Type B pancreatic cell (in vitro differentiated cells): Measurements from ENCODE around the gene PIEZO1. TPM values are rescaled to one million over a fixed set of nuclear protein-coding genes. Genes with fewer than 3 reads are reported as not detected.

Experiments used
- DNase-seq: peaks from one replicate; pipeline ENCODE4 v3.0.0; 2021; ENCODE audit warnings: mixed read lengths; ENCODE audit not compliant: unreplicated experiment; ENCODE audit errors: extremely low spot score
- H3K27ac Mint-ChIP-seq: 2 replicates; pipeline ENCODE4 v1.8.0; 2021; ENCODE audit warnings: mild to moderate bottlenecking, mixed read lengths
- H3K27me3 Mint-ChIP-seq: 2 replicates; pipeline ENCODE4 v1.8.0; 2021; ENCODE audit warnings: mixed read lengths
- H3K36me3 Mint-ChIP-seq: 2 replicates; pipeline ENCODE4 v1.8.0; 2021; ENCODE audit warnings: mixed read lengths
- H3K4me1 Mint-ChIP-seq: one replicate; pipeline ENCODE4 v1.8.0; 2021; ENCODE audit warnings: mixed read lengths; ENCODE audit not compliant: unreplicated experiment
- H3K4me3 Mint-ChIP-seq: 2 replicates; pipeline ENCODE4 v1.8.0; 2021; ENCODE audit warnings: mild to moderate bottlenecking, mixed read lengths
- H3K9me3 Mint-ChIP-seq: 2 replicates; pipeline ENCODE4 v1.8.0; 2021; ENCODE audit warnings: mixed read lengths
- CTCF ChIP-seq: fragments of 200-600 bp; sonication (generic); conservative IDR thresholded peaks from 2 replicates; pipeline ENCODE4 v1.5.0; 2021; ENCODE audit warnings: antibody characterized with exemption, mild to moderate bottlenecking
- total RNA-seq: library from RNA; stranded (reverse); gene quantifications from 2 replicates; pipeline ENCODE4 v1.2.1, GENCODE V29; 2021; ENCODE audit warnings: low replicate concordance

PIEZO1 gene
- total RNA-seq, 1 donor from 2014 or later: 33.3 TPM

- no peaks in the 10 kb centered on the region for H3K9me3 Mint-ChIP-seq
- H3K4me1 Mint-ChIP-seq: no peaks in the 10 kb centered on the region
- H3K4me3 Mint-ChIP-seq: no peak overlapping the region
- no peaks in the 10 kb centered on the region for H3K27me3 Mint-ChIP-seq
- no peaks in the 10 kb centered on the region for H3K36me3 Mint-ChIP-seq
- H3K27ac Mint-ChIP-seq: no peak overlapping the region
- DNase-seq: peak; percentile 87
- peak; percentile 92 for TF ChIP-seq CTCF
Measured at GRCh38 chr16:88743693-88744576, 41.1 kb downstream of the PIEZO1 start.

- H3K36me3 Mint-ChIP-seq: no peaks in the 10 kb centered on the region
- DNase-seq: no peak
- no peaks in the 10 kb centered on the region for H3K4me1 Mint-ChIP-seq
- no peaks in the 10 kb centered on the region for H3K27me3 Mint-ChIP-seq
- TF ChIP-seq CTCF: no peak
- H3K4me3 Mint-ChIP-seq: no peak overlapping the region
- no peak overlapping the region for H3K27ac Mint-ChIP-seq
- no peaks in the 10 kb centered on the region for H3K9me3 Mint-ChIP-seq
Measured at GRCh38 chr16:88742896-88743605, 42.0 kb downstream of the PIEZO1 start.

- peak overlapping the region; percentile 64 for H3K27ac Mint-ChIP-seq
- no peak overlapping the region for H3K4me3 Mint-ChIP-seq
- H3K27me3 Mint-ChIP-seq: no peaks in the 10 kb centered on the region
- TF ChIP-seq CTCF: no peak
- H3K36me3 Mint-ChIP-seq: no peaks in the 10 kb centered on the region
- DNase-seq: no peak
- no peaks in the 10 kb centered on the region for H3K9me3 Mint-ChIP-seq
- no peaks in the 10 kb centered on the region for H3K4me1 Mint-ChIP-seq
Measured at GRCh38 chr16:88741368-88741767, 43.7 kb downstream of the PIEZO1 start.

GRCh38 chr16:88740727-88741055 lies 44.3 kb downstream of the PIEZO1 start:
- Mint-ChIP-seq H3K9me3 (no peaks in the 10 kb centered on the region), H3K27me3 (no peaks in the 10 kb centered on the region), H3K36me3 (no peaks in the 10 kb centered on the region), H3K4me3 (no peak overlapping the region), H3K27ac (no peak overlapping the region), H3K4me1 (no peaks in the 10 kb centered on the region)
- no peak for TF ChIP-seq CTCF
- DNase-seq: no peak

GRCh38 chr16:88739977-88740726 lies 44.9 kb downstream of the PIEZO1 start:
- H3K4me1 Mint-ChIP-seq: no peaks in the 10 kb centered on the region

More at GRCh38 chr16:88739977-88740726, 44.9 kb downstream of the PIEZO1 start:
- no peaks in the 10 kb centered on the region for H3K27me3 Mint-ChIP-seq
- H3K27ac Mint-ChIP-seq: no peak overlapping the region
- no peak for DNase-seq
- no peaks in the 10 kb centered on the region for H3K36me3 Mint-ChIP-seq
- TF ChIP-seq CTCF: no peak
- no peaks in the 10 kb centered on the region for H3K9me3 Mint-ChIP-seq
- no peak overlapping the region for H3K4me3 Mint-ChIP-seq
